ENCODE results near the gene LINGO3. TPM values are rescaled to one million over a fixed set of nuclear protein-coding genes. Genes with fewer than 3 reads are reported as not detected.
A peak's percentile ranks its signal among the peaks of the same experiment; 100 is the strongest.

LINGO3 gene
- total RNA-seq, 2 experiments from 2014 or later = 0.33 to 0.39 TPM

GRCh38 chr19:2334426-2334825, 26.5 kb upstream of the LINGO3 start:
- intact Hi-C loops (cut with DNase I, micrococcal nuclease) = no loop called here
- peak overlapping the region; percentile 51 for H3K27ac Mint-ChIP-seq
- peaks cover 0 to 6% of the 10 kb centered on the region in 2 experiments for H3K9me3 ChIP-seq (ENCODE audit: control insufficient read depth in 1 of 2, insufficient read depth in 1 of 2, low read length in 2 of 2)
- ATAC-seq (ENCODE audit: poor library complexity) = no peak
- ChIA-PET POLR2A (no interaction called here), CTCF (no interaction called here)
- peaks cover 42% of the 10 kb centered on the region for H3K4me1 Mint-ChIP-seq (ENCODE audit: low read depth)
- H3K4me3 ChIP-seq (ENCODE audit: low read length) = no peak overlapping the region
- H3K9me3 Mint-ChIP-seq = no peaks in the 10 kb centered on the region
- no peak for TF ChIP-seq CTCF (IDR thresholded peaks at IDR 0.05)
- H3K36me3 Mint-ChIP-seq (ENCODE audit: low read depth) = peaks cover 19% of the 10 kb centered on the region
- H3K4me3 Mint-ChIP-seq = peak overlapping the region; percentile 60
- H3K4me1 ChIP-seq (ENCODE audit: insufficient read depth, low read length) = peaks cover 45% of the 10 kb centered on the region
- H3K36me3 ChIP-seq (ENCODE audit: insufficient read depth, low read length) = peaks cover 7% of the 10 kb centered on the region
- DNase-seq = no peak
- no peaks in the 10 kb centered on the region for H3K27me3 Mint-ChIP-seq
- H3K27ac ChIP-seq (ENCODE audit: low read depth in 1 of 2, low read length in 2 of 2) = no peak overlapping the region
- H3K27me3 ChIP-seq (ENCODE audit: control insufficient read depth in 1 of 2, insufficient read depth in 2 of 2, low read length in 2 of 2) = no peaks in the 10 kb centered on the region

DNA sequence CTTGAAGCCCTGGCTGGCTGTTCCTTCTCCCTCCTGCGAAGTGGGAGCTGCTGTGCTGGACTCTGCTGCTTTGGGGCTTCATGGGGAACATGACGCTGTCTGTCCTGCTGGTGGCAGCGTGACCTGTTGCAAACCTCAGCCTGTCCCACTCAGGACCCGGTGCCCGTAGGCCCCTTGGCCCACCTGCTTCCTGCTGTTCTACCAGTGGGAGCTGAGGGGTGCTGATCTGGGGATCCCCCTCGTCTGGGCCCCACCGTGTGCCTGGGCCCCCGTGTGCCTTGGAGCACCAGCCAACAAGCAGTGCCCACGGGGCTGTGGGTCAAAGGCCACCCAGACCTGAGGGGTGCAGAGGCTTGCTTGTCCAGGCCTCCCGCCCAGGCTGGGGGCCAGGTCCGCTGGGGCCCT, 25.9 kb upstream of the LINGO3 start:
- Mint-ChIP-seq H3K27ac (peak overlapping the region; percentile 51), H3K36me3 (ENCODE audit: low read depth) (peaks cover 24% of the 10 kb centered on the region), H3K9me3 (no peaks in the 10 kb centered on the region), H3K4me1 (ENCODE audit: low read depth) (peaks cover 47% of the 10 kb centered on the region), H3K27me3 (no peaks in the 10 kb centered on the region), H3K4me3 (peak overlapping the region; percentile 30)
- POLR2A ChIA-PET = no interaction called here
- H3K4me1 ChIP-seq (ENCODE audit: insufficient read depth, low read length) = peaks cover 51% of the 10 kb centered on the region
- peaks cover 0 to 6% of the 10 kb centered on the region in 2 experiments for H3K9me3 ChIP-seq (ENCODE audit: control insufficient read depth in 1 of 2, insufficient read depth in 1 of 2, low read length in 2 of 2)
- intact Hi-C loops (cut with DNase I, micrococcal nuclease) = no loop called here
- H3K27me3 ChIP-seq (ENCODE audit: control insufficient read depth in 1 of 2, insufficient read depth in 2 of 2, low read length in 2 of 2) = no peaks in the 10 kb centered on the region
- no peak for TF ChIP-seq CTCF (IDR thresholded peaks at IDR 0.05)
- H3K27ac ChIP-seq (ENCODE audit: low read depth in 1 of 2, low read length in 2 of 2) = peak overlapping the region in 1 of 2 donors; percentile 65
- ATAC-seq (ENCODE audit: poor library complexity) = no peak
- H3K4me3 ChIP-seq (ENCODE audit: low read length) = no peak overlapping the region
- DNase-seq = no peak
- peaks cover 7% of the 10 kb centered on the region for H3K36me3 ChIP-seq (ENCODE audit: insufficient read depth, low read length)
- CTCF ChIA-PET = no interaction called here

- H3K36me3 Mint-ChIP-seq (ENCODE audit: low read depth) = peaks cover 27% of the 10 kb centered on the region
- no peaks in the 10 kb centered on the region for H3K27me3 Mint-ChIP-seq
- Histone ChIP-seq H3K27ac (ENCODE audit: low read depth in 1 of 2, low read length in 2 of 2) (peak overlapping the region in 1 of 2 donors; percentile 65), H3K4me3 (ENCODE audit: low read length) (no peak overlapping the region), H3K9me3 (ENCODE audit: control insufficient read depth in 1 of 2, insufficient read depth in 1 of 2, low read length in 2 of 2) (peaks cover 0 to 6% of the 10 kb centered on the region in 2 experiments), H3K36me3 (ENCODE audit: insufficient read depth, low read length) (peaks cover 5% of the 10 kb centered on the region), H3K27me3 (ENCODE audit: control insufficient read depth in 1 of 2, insufficient read depth in 2 of 2, low read length in 2 of 2) (no peaks in the 10 kb centered on the region), H3K4me1 (ENCODE audit: insufficient read depth, low read length) (peaks cover 52% of the 10 kb centered on the region)
- peak overlapping the region; percentile 30 for H3K4me3 Mint-ChIP-seq
- intact Hi-C loops (cut with DNase I, micrococcal nuclease) = no loop called here
- peak overlapping the region; percentile 51 for H3K27ac Mint-ChIP-seq
- CTCF ChIA-PET = no interaction called here
- H3K9me3 Mint-ChIP-seq = no peaks in the 10 kb centered on the region
- POLR2A ChIA-PET = interaction anchor here (1.3 to 1.4 kb wide), 3 partner anchors 61 to 124 kb away, joined by 3 to 5 read pairs (median 4); partner anchors contain the start of gene LMNB2
- ATAC-seq (ENCODE audit: poor library complexity) (no peak), DNase-seq (no peak)
- TF ChIP-seq CTCF (IDR thresholded peaks at IDR 0.05) = no peak
- peaks cover 51% of the 10 kb centered on the region for H3K4me1 Mint-ChIP-seq (ENCODE audit: low read depth)
Measured at GRCh38 chr19:2333027-2333806, 25.3 kb upstream of the LINGO3 start.
